Colonic mucosa (tissue), 4 donors: ENCODE data around the gene AKT3. TPM values are rescaled to one million over a fixed set of nuclear protein-coding genes. Genes with fewer than 3 reads are reported as not detected.

Source experiments
- DNase-seq: peaks from one replicate; pipeline ENCODE4 v3.0.0-alpha.2; 2020
- H3K27ac ChIP-seq: fragments of 200-600 bp; one replicate; pipeline ENCODE4 v1.8.0; 2021
- H3K27me3 ChIP-seq: fragments of 200-600 bp; one replicate; pipeline ENCODE4 v1.8.0; 2021
- H3K36me3 ChIP-seq: fragments of 200-600 bp; one replicate; pipeline ENCODE4 v1.8.0; 2021
- H3K4me1 ChIP-seq: fragments of 200-600 bp; one replicate; pipeline ENCODE4 v1.8.0; 2021; ENCODE audit warnings: mild to moderate bottlenecking
- H3K4me3 ChIP-seq: fragments of 200-600 bp; one replicate; pipeline ENCODE4 v1.8.0; 2021
- H3K9ac ChIP-seq, 2 donors: one replicate each; pipeline ENCODE4 v1.7.0; 2013; ENCODE audit warnings: control low read depth in 2 of 2, low read depth in 2 of 2, low read length in 2 of 2
- H3K9me3 ChIP-seq: fragments of 200-600 bp; one replicate; pipeline ENCODE4 v1.8.0; 2021
- intact Hi-C: fragments of 100-400 bp; cut with DNase I; formaldehyde crosslinking; loops from one replicate; pipeline ENCODE4 v1.14.1; 2022
- total RNA-seq, 2 donors: library from RNA; stranded (reverse); fragmentation: NEBNext Ultra II Directional in 1 of 2; extraction: Animal tissue kit (Norgen Biotek cat#: 25700) in 1 of 2; gene quantifications; one replicate each; pipeline ENCODE4 v1.2.1, GENCODE V29; 2021
- TF ChIP-seq, protein P1 (sequence below): fragments of 200-600 bp; IDR thresholded peaks from one replicate; pipeline ENCODE4 v1.8.0; 2022; ENCODE audit warnings: antibody characterized with exemption, mild to moderate bottlenecking
- donor health status: healthy.
- donor health status: DM: no; HTN: no; CAD: no.
- donor health status: DM: no; HTN: no; CAD: no.

Gene AKT3
- total RNA-seq, 2 donors from 2014 or later, result 6.0 to 21.3 TPM

DNA sequence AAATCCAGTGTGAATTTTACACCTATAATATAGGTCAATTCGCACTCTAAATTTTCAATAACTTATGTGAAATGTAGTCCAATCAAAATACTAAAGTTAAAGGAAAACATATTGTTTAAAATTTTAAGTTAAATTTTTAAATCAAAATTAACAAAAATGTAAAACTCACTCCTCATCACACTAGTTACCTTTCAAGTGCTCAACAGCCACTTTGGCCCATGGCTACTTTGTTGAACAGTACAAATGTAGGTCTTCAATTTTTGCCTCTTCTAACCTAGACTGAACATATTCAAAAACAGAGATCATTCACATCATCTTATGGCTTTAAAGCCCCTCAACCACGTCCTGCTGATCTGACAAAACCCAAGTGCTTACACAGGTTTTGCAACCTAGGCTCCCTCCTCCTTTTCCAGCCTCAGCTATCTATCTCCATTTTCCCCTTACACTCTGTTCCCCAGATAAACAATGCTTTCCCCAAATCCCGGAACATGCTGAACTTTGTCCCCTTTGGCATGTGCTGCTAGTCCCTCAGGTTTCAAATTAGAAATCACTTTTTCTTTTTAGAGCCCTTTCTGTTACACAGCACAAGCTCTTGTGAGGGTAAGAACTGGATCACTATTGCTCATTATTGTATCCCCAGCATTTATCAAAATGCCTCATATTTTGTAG, 110.6 kb downstream of the AKT3 start:
- TF ChIP-seq, protein P1, sequence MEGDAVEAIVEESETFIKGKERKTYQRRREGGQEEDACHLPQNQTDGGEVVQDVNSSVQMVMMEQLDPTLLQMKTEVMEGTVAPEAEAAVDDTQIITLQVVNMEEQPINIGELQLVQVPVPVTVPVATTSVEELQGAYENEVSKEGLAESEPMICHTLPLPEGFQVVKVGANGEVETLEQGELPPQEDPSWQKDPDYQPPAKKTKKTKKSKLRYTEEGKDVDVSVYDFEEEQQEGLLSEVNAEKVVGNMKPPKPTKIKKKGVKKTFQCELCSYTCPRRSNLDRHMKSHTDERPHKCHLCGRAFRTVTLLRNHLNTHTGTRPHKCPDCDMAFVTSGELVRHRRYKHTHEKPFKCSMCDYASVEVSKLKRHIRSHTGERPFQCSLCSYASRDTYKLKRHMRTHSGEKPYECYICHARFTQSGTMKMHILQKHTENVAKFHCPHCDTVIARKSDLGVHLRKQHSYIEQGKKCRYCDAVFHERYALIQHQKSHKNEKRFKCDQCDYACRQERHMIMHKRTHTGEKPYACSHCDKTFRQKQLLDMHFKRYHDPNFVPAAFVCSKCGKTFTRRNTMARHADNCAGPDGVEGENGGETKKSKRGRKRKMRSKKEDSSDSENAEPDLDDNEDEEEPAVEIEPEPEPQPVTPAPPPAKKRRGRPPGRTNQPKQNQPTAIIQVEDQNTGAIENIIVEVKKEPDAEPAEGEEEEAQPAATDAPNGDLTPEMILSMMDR, result no peak
- intact Hi-C loops, result no loop called here

DNA sequence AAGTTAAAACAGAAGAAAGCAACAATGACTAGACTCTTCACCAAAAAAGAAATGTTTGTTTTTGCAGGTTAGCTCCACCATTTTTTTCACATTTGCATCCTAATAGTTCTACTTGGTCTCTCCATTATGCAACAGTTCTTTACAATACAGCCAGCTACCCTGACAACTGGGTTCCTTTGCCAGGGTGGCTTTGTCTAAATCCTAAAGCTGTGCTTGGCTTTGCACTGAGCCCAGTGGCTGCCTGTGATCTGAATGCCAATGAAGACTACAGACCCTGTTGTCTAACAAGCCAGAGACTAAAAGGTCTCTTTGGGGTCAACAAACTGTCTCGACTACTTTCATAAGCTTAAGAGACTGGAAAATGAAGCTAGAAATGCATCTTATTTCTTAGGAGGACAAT, 112.0 kb downstream of the AKT3 start:
- TF ChIP-seq, protein P1, result no peak
- Histone ChIP-seq H3K27me3 (no peaks in the 10 kb centered on the region), H3K9me3 (no peaks in the 10 kb centered on the region), H3K36me3 (no peaks in the 10 kb centered on the region), H3K27ac (no peak overlapping the region), H3K9ac (no peak overlapping the region), H3K4me1 (no peaks in the 10 kb centered on the region), H3K4me3 (no peak overlapping the region)
- intact Hi-C loops, result no loop called here
- DNase-seq, result no peak

More for the DNA sequence above, 110.6 kb downstream of the AKT3 start:
- Histone ChIP-seq H3K9ac (no peak overlapping the region), H3K9me3 (no peaks in the 10 kb centered on the region), H3K4me1 (no peaks in the 10 kb centered on the region), H3K27ac (no peak overlapping the region), H3K27me3 (no peaks in the 10 kb centered on the region), H3K36me3 (no peaks in the 10 kb centered on the region), H3K4me3 (no peak overlapping the region)
- no peak for DNase-seq

DNA sequence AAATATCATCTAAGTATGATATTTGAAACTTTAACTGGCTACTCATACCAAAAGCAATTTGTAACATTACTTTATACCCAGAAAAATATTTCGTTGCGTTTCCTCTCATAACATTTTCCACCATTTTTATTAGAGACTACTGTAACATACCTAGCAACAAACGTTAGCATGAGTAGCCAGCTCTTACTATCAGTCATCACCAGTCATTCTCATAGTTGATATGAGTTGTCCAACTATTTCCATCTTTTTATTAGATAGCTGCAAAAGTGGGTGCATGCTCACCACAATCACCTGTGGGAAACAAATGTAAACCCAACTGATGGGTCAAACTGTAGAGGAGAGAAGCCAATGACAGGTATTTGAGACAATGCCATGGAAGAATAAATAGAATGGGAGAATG, 114.6 kb downstream of the AKT3 start:
- intact Hi-C loops, result no loop called here
- Histone ChIP-seq H3K36me3 (no peaks in the 10 kb centered on the region), H3K4me1 (no peaks in the 10 kb centered on the region), H3K9ac (no peak overlapping the region), H3K27ac (no peak overlapping the region), H3K27me3 (no peaks in the 10 kb centered on the region), H3K4me3 (no peak overlapping the region), H3K9me3 (no peaks in the 10 kb centered on the region)
- no peak for DNase-seq
- TF ChIP-seq, protein P1, result no peak

DNA sequence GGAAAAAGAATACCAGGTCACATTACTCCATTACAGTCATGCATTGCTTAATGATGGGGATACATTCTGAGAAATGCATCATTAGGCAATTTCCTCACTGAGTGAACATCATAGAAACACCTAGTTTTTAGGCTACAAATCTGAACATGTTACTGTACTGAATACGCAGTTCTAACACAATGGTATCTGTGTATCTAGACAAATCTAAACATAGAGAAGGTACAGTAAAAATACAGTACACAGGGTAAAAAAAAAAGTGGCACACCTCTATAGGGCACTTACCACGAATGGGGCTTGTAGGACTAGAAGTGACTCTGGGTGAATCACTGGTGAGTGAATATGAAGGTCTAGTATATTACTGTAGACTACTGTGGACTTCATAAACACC, 115.7 kb downstream of the AKT3 start:
- no peak for DNase-seq
- H3K9me3 ChIP-seq, result no peaks in the 10 kb centered on the region
- H3K9ac ChIP-seq, result no peak overlapping the region
- H3K4me3 ChIP-seq, result no peak overlapping the region
- H3K4me1 ChIP-seq, result no peaks in the 10 kb centered on the region
- no peaks in the 10 kb centered on the region for H3K27me3 ChIP-seq
- H3K36me3 ChIP-seq, result no peaks in the 10 kb centered on the region
- intact Hi-C loops, result no loop called here
- no peak overlapping the region for H3K27ac ChIP-seq
- TF ChIP-seq, protein P1, result no peak

DNA sequence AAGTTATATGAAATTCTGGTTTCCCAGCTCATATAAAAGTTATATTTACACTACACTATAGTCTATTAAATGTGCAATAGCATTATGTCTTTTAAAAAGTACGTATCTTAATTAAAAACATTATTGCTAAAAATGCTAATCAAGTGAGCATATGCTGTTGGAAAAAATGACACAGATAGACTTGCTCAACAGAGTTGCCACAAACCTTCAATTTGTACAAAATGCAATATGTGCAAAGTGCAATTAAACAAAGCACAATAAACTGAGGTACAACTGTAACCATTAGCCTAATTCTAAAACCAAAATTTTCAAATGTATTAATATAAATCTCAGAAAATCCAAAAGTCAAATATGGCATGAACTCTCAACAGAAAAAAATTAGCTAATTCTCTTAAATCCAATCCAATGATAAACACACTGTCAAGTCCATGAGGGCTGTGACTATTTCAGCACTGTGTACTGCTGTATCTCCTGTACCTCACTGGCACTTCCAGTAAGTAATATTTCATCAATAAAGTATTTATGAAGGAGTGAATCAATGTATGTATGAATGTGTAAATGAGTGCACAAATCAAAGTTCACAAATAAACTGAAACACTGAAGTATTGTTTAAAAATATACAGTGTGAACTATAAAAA, 116.3 kb downstream of the AKT3 start:
- intact Hi-C loops, result no loop called here

More for the DNA sequence above, 116.3 kb downstream of the AKT3 start:
- TF ChIP-seq, protein P1, result no peak
- no peak overlapping the region for H3K27ac ChIP-seq
- H3K4me1 ChIP-seq, result no peaks in the 10 kb centered on the region
- H3K36me3 ChIP-seq, result no peaks in the 10 kb centered on the region
- DNase-seq, result no peak
- H3K9ac ChIP-seq, result no peak overlapping the region
- no peak overlapping the region for H3K4me3 ChIP-seq
- H3K9me3 ChIP-seq, result no peaks in the 10 kb centered on the region
- H3K27me3 ChIP-seq, result no peaks in the 10 kb centered on the region
